MCF 10A (cell line): ENCODE data around the gene VAV2. TPM values are rescaled to one million over a fixed set of nuclear protein-coding genes. Genes with fewer than 3 reads are reported as not detected.

ENCODE experiments used
- BruUV-seq: library from RNA; stranded (reverse); fragments of 400-500 nt; replicated peaks from 2 replicates; lab custom pipeline; 2021; lab: Mats Ljungman, UMichigan
- CTCF ChIA-PET: fragments of 300-600 bp; sonication (Branson Sonifier 250); formaldehyde crosslinking; extraction: SDS; loops from one replicate; lab custom pipeline; 2021; ENCODE audit warnings: antibody characterized with exemption, inconsistent platforms; lab: Yijun Ruan, JAX
- POLR2A ChIA-PET: fragments of 300-600, 350-650 bp; sonication (Branson Sonifier 250); formaldehyde crosslinking; extraction: SDS; loops from one replicate; lab custom pipeline; 2020; ENCODE audit warnings: antibody characterized with exemption, inconsistent platforms; lab: Yijun Ruan, JAX
- DNase-seq: peaks from one replicate; pipeline ENCODE4 v3.0.0-alpha.2; 2018; ENCODE audit not compliant: unreplicated experiment
- H3K27ac Mint-ChIP-seq: one replicate; pipeline ENCODE4 v1.8.0; 2022; ENCODE audit warnings: mild to moderate bottlenecking, low read depth, mixed read lengths; ENCODE audit not compliant: unreplicated experiment
- H3K27me3 Mint-ChIP-seq: one replicate; pipeline ENCODE4 v1.8.0; 2022; ENCODE audit warnings: mixed read lengths; ENCODE audit not compliant: insufficient read depth, unreplicated experiment
- H3K36me3 Mint-ChIP-seq: one replicate; pipeline ENCODE4 v1.8.0; 2022; ENCODE audit warnings: mild to moderate bottlenecking, moderate library complexity, mixed read lengths; ENCODE audit not compliant: insufficient read depth, unreplicated experiment
- H3K4me1 Mint-ChIP-seq: one replicate; pipeline ENCODE4 v1.8.0; 2022; ENCODE audit warnings: mixed read lengths; ENCODE audit not compliant: insufficient read depth, unreplicated experiment
- H3K4me3 Mint-ChIP-seq: one replicate; pipeline ENCODE4 v1.8.0; 2022; ENCODE audit warnings: mild to moderate bottlenecking, moderate library complexity, mixed read lengths; ENCODE audit not compliant: unreplicated experiment
- H3K9me3 Mint-ChIP-seq: one replicate; pipeline ENCODE4 v1.8.0; 2022; ENCODE audit warnings: mixed read lengths; ENCODE audit not compliant: unreplicated experiment
- intact Hi-C: fragments of 100-400 bp; cut with micrococcal nuclease; formaldehyde crosslinking; loops from 2 replicates; pipeline ENCODE4 v1.14.1; 2022
- total RNA-seq: library from RNA; stranded (reverse); gene quantifications from 2 replicates; pipeline ENCODE4 v1.2.3, GENCODE V29; 2022
- TF ChIP-seq, protein P1 (sequence below): fragments of 200-600 bp; IDR thresholded peaks from one replicate; pipeline ENCODE4 v1.8.0; 2022; ENCODE audit warnings: antibody characterized with exemption, mild to moderate bottlenecking; ENCODE audit not compliant: unreplicated experiment

VAV2 gene
- total RNA-seq, 1 experiment from 2014 or later = 31.0 TPM

DNA sequence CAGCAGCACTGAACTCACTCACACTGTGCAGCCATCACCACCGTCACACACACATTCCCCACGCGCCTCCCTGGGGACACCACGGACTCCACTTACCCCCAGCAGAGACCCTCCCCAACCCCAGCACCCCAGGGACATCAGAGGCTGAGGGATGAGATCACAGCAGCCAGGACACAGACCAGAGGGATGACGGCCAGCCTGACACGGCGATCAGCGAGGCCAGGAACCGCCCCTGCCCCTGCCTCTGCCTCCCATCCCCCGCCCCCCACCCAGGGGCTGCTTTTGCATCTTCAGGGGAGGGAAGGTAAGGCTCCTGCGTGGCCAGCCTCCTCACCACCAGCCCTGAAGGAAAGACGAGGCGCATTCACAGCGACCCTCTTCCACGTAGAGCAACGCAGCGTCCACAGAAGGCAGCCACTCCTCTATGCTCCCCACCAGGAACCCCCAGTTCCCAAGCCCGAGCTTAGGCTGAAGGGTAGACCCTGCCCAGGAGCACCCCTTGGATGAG is 104.5 kb downstream of the VAV2 start:
- POLR2A ChIA-PET = interaction anchor here (0.5 to 1.6 kb wide), 2 partner anchors 14 to 27 kb away, joined by 3 to 6 read pairs; no protein-coding TSS in a partner anchor
- Mint-ChIP-seq H3K27ac (peak overlapping the region; percentile 83), H3K9me3 (no peaks in the 10 kb centered on the region), H3K27me3 (no peaks in the 10 kb centered on the region), H3K4me1 (peaks cover 23% of the 10 kb centered on the region), H3K4me3 (no peak overlapping the region), H3K36me3 (no peaks in the 10 kb centered on the region)
- intact Hi-C loops = no loop called here
- CTCF ChIA-PET = interaction anchor here (1.1 kb wide), 1 partner anchor 145 kb away, joined by 3 read pairs; no protein-coding TSS in a partner anchor
- no peak for DNase-seq
- TF ChIP-seq, protein P1, sequence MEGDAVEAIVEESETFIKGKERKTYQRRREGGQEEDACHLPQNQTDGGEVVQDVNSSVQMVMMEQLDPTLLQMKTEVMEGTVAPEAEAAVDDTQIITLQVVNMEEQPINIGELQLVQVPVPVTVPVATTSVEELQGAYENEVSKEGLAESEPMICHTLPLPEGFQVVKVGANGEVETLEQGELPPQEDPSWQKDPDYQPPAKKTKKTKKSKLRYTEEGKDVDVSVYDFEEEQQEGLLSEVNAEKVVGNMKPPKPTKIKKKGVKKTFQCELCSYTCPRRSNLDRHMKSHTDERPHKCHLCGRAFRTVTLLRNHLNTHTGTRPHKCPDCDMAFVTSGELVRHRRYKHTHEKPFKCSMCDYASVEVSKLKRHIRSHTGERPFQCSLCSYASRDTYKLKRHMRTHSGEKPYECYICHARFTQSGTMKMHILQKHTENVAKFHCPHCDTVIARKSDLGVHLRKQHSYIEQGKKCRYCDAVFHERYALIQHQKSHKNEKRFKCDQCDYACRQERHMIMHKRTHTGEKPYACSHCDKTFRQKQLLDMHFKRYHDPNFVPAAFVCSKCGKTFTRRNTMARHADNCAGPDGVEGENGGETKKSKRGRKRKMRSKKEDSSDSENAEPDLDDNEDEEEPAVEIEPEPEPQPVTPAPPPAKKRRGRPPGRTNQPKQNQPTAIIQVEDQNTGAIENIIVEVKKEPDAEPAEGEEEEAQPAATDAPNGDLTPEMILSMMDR = no peak
- BruUV-seq = no TSS peak

DNA sequence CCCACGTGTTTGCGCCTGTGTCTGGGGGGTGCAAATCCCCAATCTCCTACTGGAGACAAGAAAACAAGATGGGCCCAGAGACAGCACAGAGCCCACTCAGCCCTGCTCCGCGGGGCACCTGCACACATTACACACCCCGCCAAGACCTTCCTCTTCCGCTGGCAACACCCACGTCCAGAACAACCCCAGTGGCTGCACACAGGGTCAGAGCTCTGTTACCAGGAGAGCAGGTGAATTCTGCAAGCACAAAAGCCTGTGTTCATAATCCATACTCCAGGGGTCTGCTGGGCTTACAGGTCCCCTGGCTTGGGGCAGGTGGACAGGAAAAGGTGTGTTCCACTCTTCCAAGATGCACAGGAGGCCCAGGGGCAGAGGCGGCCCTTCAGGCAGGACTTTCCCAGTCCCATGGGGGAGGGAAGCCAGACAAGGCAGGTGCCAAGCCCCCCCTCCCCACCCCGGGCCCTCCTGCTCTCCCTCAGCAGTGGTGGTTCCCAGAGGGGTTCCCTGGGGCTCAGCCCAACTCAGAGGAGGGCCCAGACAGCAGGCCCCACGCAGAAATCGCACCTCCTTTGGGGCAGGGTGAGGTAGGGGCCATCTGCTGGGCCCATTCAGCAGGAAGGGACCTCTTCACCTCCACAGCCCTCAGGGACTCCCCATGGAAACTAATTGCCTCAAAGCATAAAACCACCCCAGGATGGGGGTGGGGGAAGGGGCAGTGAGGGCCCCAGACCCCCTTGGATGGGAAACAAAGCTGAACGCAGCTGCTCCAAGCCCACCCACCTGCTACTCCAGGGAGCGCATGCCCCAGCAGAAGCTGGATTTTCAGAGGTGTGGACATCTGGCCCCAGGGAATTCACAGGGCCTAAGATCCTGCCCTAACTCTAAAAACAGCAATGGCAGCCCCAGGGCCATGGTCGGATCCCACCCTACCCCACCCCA is 105.3 kb downstream of the VAV2 start:
- no peak overlapping the region for H3K27ac Mint-ChIP-seq
- no peak for DNase-seq
- intact Hi-C loops = no loop called here
- no peaks in the 10 kb centered on the region for H3K27me3 Mint-ChIP-seq
- POLR2A ChIA-PET = no interaction called here
- H3K4me3 Mint-ChIP-seq = no peak overlapping the region
- no TSS peak for BruUV-seq
- H3K36me3 Mint-ChIP-seq = no peaks in the 10 kb centered on the region
- H3K9me3 Mint-ChIP-seq = no peaks in the 10 kb centered on the region
- CTCF ChIA-PET = interaction anchor here (0.6 to 1.1 kb wide), 2 partner anchors 72 to 145 kb away, joined by 3 read pairs; no protein-coding TSS in a partner anchor
- TF ChIP-seq, protein P1 = no peak
- peaks cover 31% of the 10 kb centered on the region for H3K4me1 Mint-ChIP-seq

DNA sequence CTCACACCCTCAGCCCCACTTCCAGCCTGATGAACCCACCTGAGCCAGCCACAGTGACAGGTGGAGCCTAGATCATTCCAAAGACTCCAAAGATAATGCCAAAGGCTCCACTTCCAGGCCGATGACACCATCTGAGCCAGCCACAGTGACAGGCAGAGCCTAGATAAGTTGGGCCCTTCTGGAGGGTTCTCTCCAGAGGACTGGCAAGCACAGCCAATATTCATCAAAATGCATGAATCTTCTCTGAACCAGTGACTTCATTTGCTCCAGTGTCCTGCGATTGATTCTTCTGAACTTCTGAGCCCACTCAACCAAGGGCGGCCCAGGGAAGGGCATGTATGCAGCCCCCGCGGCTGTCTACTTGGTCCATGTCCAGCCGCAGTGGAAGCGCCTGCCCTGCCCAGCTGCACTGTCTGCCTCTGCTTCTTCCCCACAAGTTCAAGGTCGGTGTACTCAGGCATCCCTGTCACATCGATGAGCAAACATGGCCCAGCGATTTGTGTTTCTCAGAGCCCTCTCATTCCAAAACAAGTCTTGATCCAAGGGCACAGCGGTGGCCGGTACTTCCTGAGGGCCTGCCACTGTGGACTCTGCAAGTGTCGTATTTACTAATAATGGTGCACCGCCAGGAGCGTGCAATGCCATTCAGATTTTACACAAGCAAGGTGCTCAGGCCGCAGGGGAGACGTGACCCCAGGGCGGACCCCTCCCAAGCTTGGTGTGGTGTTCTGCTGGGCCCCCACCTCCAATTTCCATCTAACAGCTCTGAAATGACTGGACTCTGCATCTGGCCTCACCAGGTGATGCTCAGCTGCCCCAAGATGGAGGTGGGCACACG is 107.0 kb downstream of the VAV2 start:
- Mint-ChIP-seq H3K9me3 (no peaks in the 10 kb centered on the region), H3K27ac (no peak overlapping the region), H3K4me1 (peaks cover 46% of the 10 kb centered on the region), H3K4me3 (no peak overlapping the region), H3K27me3 (no peaks in the 10 kb centered on the region), H3K36me3 (no peaks in the 10 kb centered on the region)
- no peak for DNase-seq
- POLR2A ChIA-PET = interaction anchor here (0.7 to 2.0 kb wide), 3 partner anchors 12 to 171 kb away, joined by 3 to 13 read pairs (median 3); no protein-coding TSS in a partner anchor
- TF ChIP-seq, protein P1 = no peak
- BruUV-seq = no TSS peak
- intact Hi-C loops = no loop called here
- CTCF ChIA-PET = no interaction called here
